WERI-Rb-1 (cell line): Measurements from ENCODE around the gene SNRNP40.

Experiments
- DNase-seq: peaks from one replicate; pipeline ENCODE4 v3.0.0-alpha.2; 2020
- H3K27ac ChIP-seq: fragments of 250-450 bp; sonication (Bioruptor Pico); 2 replicates; pipeline ENCODE4 v1.5.1; 2020; ENCODE audit warnings: mild to moderate bottlenecking, moderate library complexity
- H3K27me3 ChIP-seq: fragments of 250-450 bp; sonication (Bioruptor Pico); 2 replicates; pipeline ENCODE4 v1.5.1; 2021; ENCODE audit warnings: mild to moderate bottlenecking, low read depth, moderate library complexity; ENCODE audit not compliant: insufficient read depth, severe bottlenecking
- H3K36me3 ChIP-seq: fragments of 250-450 bp; sonication (Bioruptor Pico); 2 replicates; pipeline ENCODE4 v1.5.1; 2020; ENCODE audit warnings: mild to moderate bottlenecking, moderate library complexity
- H3K4me3 ChIP-seq: 2 replicates; pipeline ENCODE4 v1.5.1; 2011; ENCODE audit warnings: low read depth, mild to moderate bottlenecking, control low read depth, low read length
- H3K9me3 ChIP-seq: fragments of 250-450 bp; sonication (Bioruptor Pico); 2 replicates; pipeline ENCODE4 v1.5.1; 2021; ENCODE audit warnings: mild to moderate bottlenecking, moderate library complexity; ENCODE audit not compliant: severe bottlenecking
- CTCF ChIP-seq: IDR thresholded peaks from 2 replicates; pipeline ENCODE4 v1.5.1; 2011; ENCODE audit warnings: low read depth, mild to moderate bottlenecking, control low read depth, inconsistent platforms, low read length

The SNRNP40 gene

GRCh38 chr1:31259746-31260145 lies 36.8 kb downstream of the SNRNP40 start:
- no peak for DNase-seq
- TF ChIP-seq CTCF, result no peak
- H3K27ac ChIP-seq, result no peak overlapping the region
- H3K9me3 ChIP-seq, result no peaks in the 10 kb centered on the region
- H3K4me3 ChIP-seq, result no peak overlapping the region
- H3K36me3 ChIP-seq, result peaks cover 68% of the 10 kb centered on the region
- no peaks in the 10 kb centered on the region for H3K27me3 ChIP-seq

- no peaks in the 10 kb centered on the region for H3K9me3 ChIP-seq
- no peak for TF ChIP-seq CTCF
- no peaks in the 10 kb centered on the region for H3K27me3 ChIP-seq
- DNase-seq, result no peak
- H3K36me3 ChIP-seq, result peaks cover 60% of the 10 kb centered on the region
- no peak overlapping the region for H3K27ac ChIP-seq
- no peak overlapping the region for H3K4me3 ChIP-seq
These were observed 38.0 kb downstream of the SNRNP40 start for GRCh38 chr1:31258581-31258980.

GRCh38 chr1:31257213-31257612 lies 39.4 kb downstream of the SNRNP40 start:
- Histone ChIP-seq H3K27ac (no peak overlapping the region), H3K27me3 (no peaks in the 10 kb centered on the region), H3K9me3 (no peaks in the 10 kb centered on the region), H3K36me3 (peaks cover 53% of the 10 kb centered on the region), H3K4me3 (no peak overlapping the region)
- TF ChIP-seq CTCF, result no peak
- no peak for DNase-seq

GRCh38 chr1:31249854-31250253 lies 46.7 kb downstream of the SNRNP40 start:
- no peaks in the 10 kb centered on the region for H3K9me3 ChIP-seq
- no peak for DNase-seq
- H3K36me3 ChIP-seq, result no peaks in the 10 kb centered on the region
- TF ChIP-seq CTCF, result no peak
- H3K4me3 ChIP-seq, result no peak overlapping the region
- H3K27me3 ChIP-seq, result no peaks in the 10 kb centered on the region
- H3K27ac ChIP-seq, result no peak overlapping the region

- no peak overlapping the region for H3K27ac ChIP-seq
- DNase-seq, result no peak
- no peaks in the 10 kb centered on the region for H3K27me3 ChIP-seq
- H3K4me3 ChIP-seq, result no peak overlapping the region
- no peaks in the 10 kb centered on the region for H3K36me3 ChIP-seq
- no peak for TF ChIP-seq CTCF
- H3K9me3 ChIP-seq, result no peaks in the 10 kb centered on the region
These were observed 48.3 kb downstream of the SNRNP40 start for GRCh38 chr1:31248276-31248675.

GRCh38 chr1:31244326-31244725 lies 52.3 kb downstream of the SNRNP40 start:
- H3K27ac ChIP-seq, result no peak overlapping the region
- DNase-seq, result no peak

More at GRCh38 chr1:31244326-31244725, 52.3 kb downstream of the SNRNP40 start:
- Histone ChIP-seq H3K36me3 (no peaks in the 10 kb centered on the region), H3K9me3 (no peaks in the 10 kb centered on the region), H3K27me3 (no peaks in the 10 kb centered on the region), H3K4me3 (no peak overlapping the region)
- TF ChIP-seq CTCF, result no peak
